MM.1S (cell line): Measurements from ENCODE around the gene SYCN.

ENCODE experiments used
- DNase-seq: peaks from one replicate; pipeline ENCODE4 v3.0.0-alpha.2; 2015
- H2AFZ ChIP-seq: fragments of 300-600 bp; sonication (generic); 2 replicates; pipeline ENCODE4 v1.6.0; 2016; ENCODE audit warnings: antibody characterized with exemption, low read length
- H3F3A ChIP-seq: fragments of 300-600 bp; sonication (generic); 2 replicates; pipeline ENCODE4 v1.6.1; 2016; ENCODE audit warnings: mild to moderate bottlenecking, antibody characterized with exemption, low read length, moderate library complexity, mixed read lengths; ENCODE audit not compliant: insufficient read depth
- H3K27ac ChIP-seq: fragments of 300-600 bp; sonication (generic); 2 replicates; pipeline ENCODE4 v1.5.1; 2016; ENCODE audit warnings: mild to moderate bottlenecking, low read length
- H3K27me3 ChIP-seq: fragments of 300-600 bp; sonication (generic); replicated peaks from 2 replicates; pipeline ENCODE4 v1.6.0; 2016; ENCODE audit warnings: low read length; ENCODE audit not compliant: insufficient read depth
- H3K36me3 ChIP-seq: fragments of 300-600 bp; sonication (generic); replicated peaks from 2 replicates; pipeline ENCODE4 v1.6.1; 2016; ENCODE audit warnings: mild to moderate bottlenecking, low read length, mixed read lengths; ENCODE audit not compliant: insufficient read depth
- H3K4me1 ChIP-seq: fragments of 300-600 bp; sonication (generic); 2 replicates; pipeline ENCODE4 v1.6.1; 2016; ENCODE audit warnings: low read length, mixed read lengths
- H3K4me2 ChIP-seq: fragments of 300-600 bp; sonication (generic); 2 replicates; pipeline ENCODE4 v1.6.0; 2016; ENCODE audit warnings: low read depth, low read length
- H3K4me3 ChIP-seq: fragments of 300-600 bp; sonication (generic); 2 replicates; pipeline ENCODE4 v1.5.1; 2016; ENCODE audit warnings: low read length, mixed read lengths
- H3K79me2 ChIP-seq: fragments of 300-600 bp; sonication (generic); 2 replicates; pipeline ENCODE4 v1.6.1; 2016; ENCODE audit warnings: mixed run types, low read length, mixed read lengths
- H3K9ac ChIP-seq: fragments of 300-600 bp; sonication (generic); 2 replicates; pipeline ENCODE4 v1.6.1; 2016; ENCODE audit warnings: low read length, mixed read lengths
- H3K9me2 ChIP-seq: fragments of 300-600 bp; sonication (generic); replicated peaks from 2 replicates; pipeline ENCODE4 v1.6.1; 2016; ENCODE audit warnings: mild to moderate bottlenecking, low read length, mixed read lengths; ENCODE audit not compliant: insufficient read depth
- H3K9me3 ChIP-seq: fragments of 300-600 bp; sonication (generic); replicated peaks from 2 replicates; pipeline ENCODE4 v1.6.1; 2016; ENCODE audit warnings: mild to moderate bottlenecking, low read length, mixed read lengths; ENCODE audit not compliant: insufficient read depth
- H4K20me1 ChIP-seq: fragments of 300-600 bp; sonication (generic); 2 replicates; pipeline ENCODE4 v1.6.1; 2016; ENCODE audit warnings: mild to moderate bottlenecking, low read length, moderate library complexity, mixed read lengths; ENCODE audit not compliant: insufficient read depth
- CTCF ChIP-seq: fragments of 300-600 bp; sonication (generic); IDR thresholded peaks from 2 replicates; pipeline ENCODE4 v1.5.1; 2016; ENCODE audit warnings: antibody characterized with exemption, low read length, mixed read lengths
- EZH2 ChIP-seq: fragments of 300-600 bp; sonication (generic); optimal IDR thresholded peaks from 2 replicates; pipeline ENCODE3; 2017; ENCODE audit warnings: low read depth, mild to moderate bottlenecking, antibody characterized with exemption, low read length, mixed read lengths
- EZH2phosphoT487 ChIP-seq: fragments of 300-600 bp; sonication (generic); IDR thresholded peaks from 2 replicates; pipeline ENCODE4 v1.6.1; 2018; ENCODE audit warnings: antibody characterized with exemption, low read length

The SYCN gene

GRCh38 chr19:39203372-39204341 is at the start of gene SYCN:
SYCN (minus strand) TSS chr19:39204263; CDS start chr19:39204254, 9 bp downstream.
- Histone ChIP-seq H3K4me2 (no peak within 1 kb of the TSS), H3F3A (no peaks in the 10 kb centered on the region), H4K20me1 (no peaks in the 10 kb centered on the region), H3K9me2 (no peaks in the 10 kb centered on the region), H3K9ac (no peak within 1 kb of the TSS), H3K36me3 (no peaks in the 10 kb centered on the region), H3K79me2 (no peaks in the 10 kb centered on the region), H3K27me3 (peaks cover 88% of the 10 kb centered on the region), H3K4me3 (no peak within 1 kb of the TSS), H3K4me1 (no peaks in the 10 kb centered on the region), H2AFZ (no peak within 1 kb of the TSS), H3K27ac (no peak within 1 kb of the TSS), H3K9me3 (no peaks in the 10 kb centered on the region)
- no peak for DNase-seq
- TF ChIP-seq EZH2phosphoT487 (no peak), CTCF (no peak), EZH2 (no peak)

- no peak for DNase-seq
- Histone ChIP-seq H3K79me2 (no peaks in the 10 kb centered on the region), H3K4me1 (no peaks in the 10 kb centered on the region), H3K9me3 (no peaks in the 10 kb centered on the region), H3K9me2 (no peaks in the 10 kb centered on the region), H3K36me3 (no peaks in the 10 kb centered on the region), H3K4me2 (no peak overlapping the region), H3F3A (no peaks in the 10 kb centered on the region), H4K20me1 (no peaks in the 10 kb centered on the region), H3K9ac (no peak overlapping the region), H3K27me3 (peaks cover 65% of the 10 kb centered on the region), H2AFZ (no peak overlapping the region), H3K27ac (no peak overlapping the region), H3K4me3 (no peak overlapping the region)
- TF ChIP-seq CTCF (no peak), EZH2 (no peak), EZH2phosphoT487 (no peak)
Measured at GRCh38 chr19:39253374-39254149, 49.5 kb upstream of the SYCN start.

GRCh38 chr19:39252458-39252857 is 48.4 kb upstream of the SYCN start:
- Histone ChIP-seq H3K4me2 (no peak overlapping the region), H3K27ac (no peak overlapping the region), H3K36me3 (no peaks in the 10 kb centered on the region), H2AFZ (no peak overlapping the region), H3K9ac (no peak overlapping the region), H3K4me1 (no peaks in the 10 kb centered on the region), H3K27me3 (peaks cover 71% of the 10 kb centered on the region), H3K9me3 (no peaks in the 10 kb centered on the region), H4K20me1 (no peaks in the 10 kb centered on the region), H3K79me2 (no peaks in the 10 kb centered on the region), H3F3A (no peaks in the 10 kb centered on the region), H3K9me2 (no peaks in the 10 kb centered on the region), H3K4me3 (no peak overlapping the region)
- TF ChIP-seq CTCF (no peak), EZH2phosphoT487 (no peak), EZH2 (no peak)
- DNase-seq: no peak
